ENCODE data around the gene USP11. TPM values are rescaled to one million over a fixed set of nuclear protein-coding genes. Genes with fewer than 3 reads are reported as not detected.

USP11 gene
- total and polyA plus RNA-seq, 7 donors = 4.9 to 37.7 (median 21.8) TPM

DNA sequence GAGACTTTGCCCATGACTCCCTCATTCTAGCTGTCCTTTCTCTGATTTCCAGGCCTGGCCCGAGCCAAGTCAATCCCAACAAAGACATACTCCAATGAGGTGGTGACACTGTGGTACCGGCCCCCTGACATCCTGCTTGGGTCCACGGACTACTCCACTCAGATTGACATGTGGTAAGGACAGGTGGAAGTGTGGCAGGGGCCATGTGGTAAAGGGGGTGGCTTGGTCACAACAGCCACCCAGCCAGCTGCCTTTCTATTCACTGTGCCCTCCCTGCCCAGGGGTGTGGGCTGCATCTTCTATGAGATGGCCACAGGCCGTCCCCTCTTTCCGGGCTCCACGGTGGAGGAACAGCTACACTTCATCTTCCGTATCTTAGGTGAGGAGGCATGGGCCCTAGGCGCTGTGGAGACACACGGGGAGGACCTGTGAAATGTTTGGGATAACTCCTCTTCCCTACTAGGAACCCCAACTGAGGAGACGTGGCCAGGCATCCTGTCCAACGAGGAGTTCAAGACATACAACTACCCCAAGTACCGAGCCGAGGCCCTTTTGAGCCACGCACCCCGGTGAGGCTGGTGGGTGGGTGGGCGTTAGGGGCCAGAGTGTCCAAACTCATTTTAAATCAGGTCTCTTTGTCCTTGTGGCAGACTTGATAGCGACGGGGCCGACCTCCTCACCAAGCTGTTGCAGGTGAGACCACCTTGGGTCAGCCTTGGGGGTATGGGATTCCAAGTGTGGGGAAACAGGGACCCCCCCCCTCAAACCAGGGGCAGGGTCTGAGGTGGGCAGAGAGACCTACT, 6.1 kb upstream of the USP11 start:
- TF ChIP-seq POLR2AphosphoS5 (IDR thresholded peaks at IDR 0.05) (no peak), EP300 (IDR thresholded peaks at IDR 0.05) (no peak), POLR2A (IDR thresholded peaks at IDR 0.05) (no peak)
- TF ChIP-seq, protein P1, sequence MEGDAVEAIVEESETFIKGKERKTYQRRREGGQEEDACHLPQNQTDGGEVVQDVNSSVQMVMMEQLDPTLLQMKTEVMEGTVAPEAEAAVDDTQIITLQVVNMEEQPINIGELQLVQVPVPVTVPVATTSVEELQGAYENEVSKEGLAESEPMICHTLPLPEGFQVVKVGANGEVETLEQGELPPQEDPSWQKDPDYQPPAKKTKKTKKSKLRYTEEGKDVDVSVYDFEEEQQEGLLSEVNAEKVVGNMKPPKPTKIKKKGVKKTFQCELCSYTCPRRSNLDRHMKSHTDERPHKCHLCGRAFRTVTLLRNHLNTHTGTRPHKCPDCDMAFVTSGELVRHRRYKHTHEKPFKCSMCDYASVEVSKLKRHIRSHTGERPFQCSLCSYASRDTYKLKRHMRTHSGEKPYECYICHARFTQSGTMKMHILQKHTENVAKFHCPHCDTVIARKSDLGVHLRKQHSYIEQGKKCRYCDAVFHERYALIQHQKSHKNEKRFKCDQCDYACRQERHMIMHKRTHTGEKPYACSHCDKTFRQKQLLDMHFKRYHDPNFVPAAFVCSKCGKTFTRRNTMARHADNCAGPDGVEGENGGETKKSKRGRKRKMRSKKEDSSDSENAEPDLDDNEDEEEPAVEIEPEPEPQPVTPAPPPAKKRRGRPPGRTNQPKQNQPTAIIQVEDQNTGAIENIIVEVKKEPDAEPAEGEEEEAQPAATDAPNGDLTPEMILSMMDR (IDR thresholded peaks at IDR 0.05) = no peak
- no peaks in the 10 kb centered on the region for H3K4me1 ChIP-seq
- no peaks in the 10 kb centered on the region for H3K27me3 ChIP-seq
- intact Hi-C loops (cut with DNase I) = no loop called here
- peaks cover 19 to 65% (median 33%) of the 10 kb centered on the region in 4 donors for H3K36me3 ChIP-seq
- H3K4me3 ChIP-seq = no peak overlapping the region
- DNase-seq = peak; percentile 55
- no peak overlapping the region for H3K27ac ChIP-seq
- H3K9me3 ChIP-seq = no peaks in the 10 kb centered on the region
- WGBS, 2 donors = 89 to 95% methylated on average over 19 of the region's 19 CpGs

DNA sequence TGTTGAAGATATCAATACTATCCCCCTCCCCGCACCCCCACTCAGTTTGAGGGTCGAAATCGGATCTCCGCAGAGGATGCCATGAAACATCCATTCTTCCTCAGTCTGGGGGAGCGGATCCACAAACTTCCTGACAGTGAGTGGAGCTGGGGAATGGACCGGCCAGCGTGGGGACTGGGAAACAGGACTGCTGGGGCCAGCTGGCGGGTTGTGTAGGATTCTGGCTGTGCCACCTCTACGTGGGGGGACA, 5.5 kb upstream of the USP11 start:
- no peaks in the 10 kb centered on the region for H3K9me3 ChIP-seq
- H3K4me3 ChIP-seq = no peak overlapping the region
- H3K27ac ChIP-seq = no peak overlapping the region
- H3K27me3 ChIP-seq = no peaks in the 10 kb centered on the region
- peaks cover 19 to 65% (median 33%) of the 10 kb centered on the region in 4 donors for H3K36me3 ChIP-seq
- peaks cover 0 to 3% (median under 1%) of the 10 kb centered on the region in 4 donors for H3K4me1 ChIP-seq
- TF ChIP-seq POLR2A (IDR thresholded peaks at IDR 0.05) (no peak), POLR2AphosphoS5 (IDR thresholded peaks at IDR 0.05) (no peak), EP300 (IDR thresholded peaks at IDR 0.05) (no peak)
- TF ChIP-seq, protein P1 (IDR thresholded peaks at IDR 0.05) = no peak
- intact Hi-C loops (cut with DNase I) = no loop called here
- 92 to 96% methylated on average over 9 of the region's 9 CpGs for WGBS, 2 donors
- DNase-seq = no peak

DNA sequence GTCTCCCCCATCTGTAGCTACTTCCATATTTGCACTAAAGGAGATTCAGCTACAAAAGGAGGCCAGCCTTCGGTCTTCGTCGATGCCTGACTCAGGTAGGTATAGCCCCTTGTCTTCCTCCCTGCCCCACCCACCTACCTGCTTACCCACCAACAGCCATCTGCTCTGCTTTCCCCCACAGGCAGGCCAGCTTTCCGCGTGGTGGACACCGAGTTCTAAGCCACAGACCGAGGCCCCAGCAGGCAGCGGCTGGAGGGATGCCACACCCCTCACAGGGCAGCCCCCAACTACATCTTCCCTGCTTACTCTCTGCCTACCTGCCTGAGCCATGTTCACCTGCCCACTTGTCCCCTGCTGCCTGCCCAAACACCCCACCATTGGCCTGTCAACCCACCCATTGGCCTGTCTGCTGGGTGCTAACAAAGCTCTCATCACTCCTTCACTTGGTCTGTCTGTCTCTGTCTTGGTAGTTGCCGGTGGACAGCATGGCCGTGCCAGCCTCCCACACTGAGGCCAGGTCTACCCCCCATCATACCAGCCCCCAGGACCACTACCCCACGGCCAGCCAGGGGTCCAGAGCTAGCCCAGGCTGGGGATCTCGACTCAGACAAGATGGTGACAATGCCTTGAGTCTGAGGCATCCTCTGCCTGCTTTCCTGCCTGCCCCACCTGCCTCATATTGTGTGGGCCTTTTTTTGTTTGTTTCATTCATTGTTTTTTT, 4.1 kb upstream of the USP11 start:
- WGBS, 2 donors = 94 to 95% methylated on average over 12 of the region's 12 CpGs
- Histone ChIP-seq H3K9me3 (no peaks in the 10 kb centered on the region), H3K4me1 (peaks cover 0 to 6% (median 2%) of the 10 kb centered on the region in 4 donors), H3K36me3 (peaks cover 18 to 57% (median 30%) of the 10 kb centered on the region in 4 donors), H3K27me3 (no peaks in the 10 kb centered on the region), H3K4me3 (no peak overlapping the region), H3K27ac (no peak overlapping the region)
- peak; percentile 55 for DNase-seq
- intact Hi-C loops (cut with DNase I) = no loop called here
- TF ChIP-seq, protein P1 (IDR thresholded peaks at IDR 0.05) = no peak
- TF ChIP-seq POLR2AphosphoS5 (IDR thresholded peaks at IDR 0.05) = no peak
- no peak for TF ChIP-seq EP300 (IDR thresholded peaks at IDR 0.05)
- no peak for TF ChIP-seq POLR2A (IDR thresholded peaks at IDR 0.05)

DNA sequence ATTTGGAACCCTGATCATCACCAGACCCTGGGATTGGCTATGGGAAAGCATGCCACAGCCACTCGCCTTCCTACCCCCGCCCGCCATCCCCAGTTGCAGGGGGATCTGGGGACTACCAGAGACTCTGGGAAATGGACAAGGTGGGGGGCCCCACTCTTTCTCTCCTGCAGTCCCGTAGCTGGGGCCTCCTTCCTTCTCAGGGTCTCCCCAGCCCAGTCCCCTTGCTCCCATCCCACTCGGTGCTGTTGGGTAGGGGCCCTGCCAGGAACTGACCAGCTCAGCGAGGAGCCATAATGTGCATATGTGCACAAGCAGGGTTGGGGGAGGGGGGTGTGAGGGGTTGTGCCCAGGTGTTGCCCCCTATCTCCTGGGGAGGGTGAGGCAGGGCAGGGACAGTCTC, 3.4 kb upstream of the USP11 start:
- H3K4me3 ChIP-seq = no peak overlapping the region
- WGBS, 2 donors = 94 to 98% methylated on average over 6 of the region's 6 CpGs
- intact Hi-C loops (cut with DNase I) = no loop called here
- TF ChIP-seq EP300 (IDR thresholded peaks at IDR 0.05) = no peak
- TF ChIP-seq, protein P1 (IDR thresholded peaks at IDR 0.05) = no peak
- H3K4me1 ChIP-seq = peaks cover 0 to 6% (median 2%) of the 10 kb centered on the region in 4 donors
- no peaks in the 10 kb centered on the region for H3K9me3 ChIP-seq
- no peak overlapping the region for H3K27ac ChIP-seq
- peak; percentile 63 for DNase-seq
- no peaks in the 10 kb centered on the region for H3K27me3 ChIP-seq
- H3K36me3 ChIP-seq = peaks cover 11 to 50% (median 23%) of the 10 kb centered on the region in 4 donors

Data from sigmoid colon (tissue), 7 donors.